Measurements from ENCODE around the gene ZNF268.

The ZNF268 gene

DNA sequence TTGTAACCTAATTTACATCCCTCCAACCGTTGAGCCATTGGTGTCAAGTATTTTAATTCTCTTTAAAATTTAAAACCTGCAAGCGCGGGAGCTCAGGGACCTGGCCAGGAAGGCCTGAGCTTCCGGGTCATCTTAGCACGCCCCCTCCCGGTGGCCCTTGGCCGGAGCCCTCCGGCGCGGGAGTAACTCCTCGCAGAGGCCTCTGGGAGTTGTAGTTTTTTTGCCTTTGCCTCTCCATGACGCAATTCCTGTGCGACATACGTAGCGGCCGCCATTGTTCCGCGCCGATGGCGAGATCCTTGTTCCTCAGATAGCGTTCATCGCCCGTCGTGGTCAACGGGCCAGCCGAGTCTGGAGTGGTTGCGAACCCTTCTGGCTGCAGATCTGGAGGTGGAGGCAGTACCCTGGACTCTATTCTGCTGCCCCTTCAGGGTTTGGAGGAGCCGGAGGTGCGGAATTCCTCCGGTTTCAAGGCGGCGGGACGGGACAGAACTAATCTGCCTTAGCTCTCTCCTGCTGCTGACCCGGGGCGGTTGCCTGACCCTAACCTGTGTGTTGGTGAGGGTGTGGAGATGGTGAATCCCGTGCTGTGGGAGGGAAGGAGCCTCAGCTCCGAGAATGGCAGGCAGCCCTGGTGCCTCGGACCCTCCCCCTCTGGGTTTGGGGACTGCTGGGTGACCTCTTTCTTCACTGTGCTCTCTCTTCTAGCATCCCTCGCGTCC lies at the start of gene ZNF268:
Gene ZNF268 (plus strand): TSS at position 258 of the 722 bp plus-strand sequence. CDS start 503 bp downstream, outside the sequence.
- H3K4me3 Mint-ChIP-seq = peak within 1 kb of the TSS; percentile 97
- peaks cover 22% of the 10 kb centered on the region for H3K4me1 Mint-ChIP-seq
- peaks cover 3% of the 10 kb centered on the region for H3K27me3 Mint-ChIP-seq
- peak; percentile 95 for DNase-seq
- H3K36me3 Mint-ChIP-seq = peaks cover 58% of the 10 kb centered on the region
- CTCF ChIA-PET = interaction anchor here (0.7 to 1.4 kb wide), 5 partner anchors 87 to 227 kb away, joined by 3 to 6 read pairs (median 3); partner anchors contain the start of gene ZNF140
- peaks cover 52% of the 10 kb centered on the region for H3K9me3 Mint-ChIP-seq
- peak within 1 kb of the TSS; percentile 90 for H3K27ac Mint-ChIP-seq

DNA sequence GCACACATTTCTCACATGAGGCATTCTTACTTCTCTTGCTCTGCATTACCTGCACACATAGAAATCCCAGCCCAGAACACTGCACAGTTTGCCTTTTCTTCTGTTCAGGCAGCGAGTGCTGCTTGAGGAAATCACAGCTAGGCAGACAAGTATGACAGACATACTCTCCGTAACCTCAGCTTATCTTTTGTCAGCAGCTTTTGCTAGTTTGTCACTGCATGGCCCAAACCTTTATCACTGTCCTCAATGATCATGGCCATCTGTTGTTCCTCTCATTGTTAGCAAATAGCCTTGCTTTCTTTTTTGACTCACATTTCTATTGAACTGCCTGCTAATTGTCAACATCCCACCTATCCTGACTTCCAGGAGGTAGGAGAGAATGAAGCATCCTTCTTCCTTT lies 45.5 kb upstream of the ZNF268 start:
- peaks cover 64% of the 10 kb centered on the region for H3K9me3 Mint-ChIP-seq
- H3K36me3 Mint-ChIP-seq = peaks cover 69% of the 10 kb centered on the region
- DNase-seq = no peak
- no peak overlapping the region for H3K27ac Mint-ChIP-seq
- peaks cover 10% of the 10 kb centered on the region for H3K4me1 Mint-ChIP-seq
- H3K27me3 Mint-ChIP-seq = no peaks in the 10 kb centered on the region
- H3K4me3 Mint-ChIP-seq = no peak overlapping the region
- CTCF ChIA-PET = no interaction called here

DNA sequence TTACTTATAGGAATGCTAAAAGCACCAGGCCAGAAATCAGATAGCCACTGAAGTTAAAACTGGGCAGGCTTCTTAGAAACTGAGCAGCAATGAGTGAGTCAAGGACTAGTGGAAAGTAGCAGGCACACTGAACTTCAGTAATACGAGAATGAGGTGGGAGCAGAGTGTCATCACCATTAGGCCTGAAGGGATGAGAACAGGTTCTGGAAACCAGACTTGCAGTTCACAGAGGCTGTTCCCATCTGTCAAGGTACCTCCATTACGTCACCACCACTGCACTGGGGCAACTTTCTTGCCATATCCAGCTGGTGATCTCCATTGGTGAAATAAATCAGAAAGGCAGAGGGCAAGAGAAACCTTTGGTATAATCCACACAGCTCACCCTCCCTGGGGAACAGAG lies 35.3 kb upstream of the ZNF268 start:
- Mint-ChIP-seq H3K27ac (no peak overlapping the region), H3K36me3 (peaks cover 64% of the 10 kb centered on the region), H3K27me3 (no peaks in the 10 kb centered on the region), H3K4me3 (no peak overlapping the region), H3K9me3 (peaks cover 51% of the 10 kb centered on the region), H3K4me1 (no peaks in the 10 kb centered on the region)
- CTCF ChIA-PET = no interaction called here
- no peak for DNase-seq

DNA sequence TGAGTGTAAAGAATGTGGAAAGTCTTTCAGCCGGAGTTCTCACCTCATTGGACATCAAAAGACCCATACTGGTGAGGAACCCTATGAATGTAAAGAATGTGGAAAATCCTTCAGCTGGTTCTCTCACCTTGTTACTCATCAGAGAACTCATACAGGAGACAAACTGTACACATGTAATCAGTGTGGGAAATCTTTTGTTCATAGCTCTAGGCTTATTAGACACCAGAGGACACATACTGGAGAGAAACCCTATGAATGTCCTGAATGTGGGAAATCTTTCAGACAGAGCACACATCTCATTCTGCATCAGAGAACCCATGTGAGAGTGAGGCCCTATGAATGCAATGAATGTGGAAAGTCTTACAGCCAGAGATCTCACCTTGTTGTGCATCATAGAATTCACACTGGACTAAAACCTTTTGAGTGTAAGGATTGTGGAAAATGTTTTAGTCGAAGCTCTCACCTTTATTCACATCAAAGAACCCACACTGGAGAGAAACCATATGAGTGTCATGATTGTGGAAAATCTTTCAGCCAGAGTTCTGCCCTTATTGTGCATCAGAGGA lies 25.1 kb upstream of the ZNF268 start:
- Mint-ChIP-seq H3K4me3 (no peak overlapping the region), H3K36me3 (peaks cover 61% of the 10 kb centered on the region), H3K27ac (no peak overlapping the region), H3K27me3 (no peaks in the 10 kb centered on the region), H3K9me3 (peaks cover 82% of the 10 kb centered on the region), H3K4me1 (no peaks in the 10 kb centered on the region)
- DNase-seq = no peak
- CTCF ChIA-PET = no interaction called here

DNA sequence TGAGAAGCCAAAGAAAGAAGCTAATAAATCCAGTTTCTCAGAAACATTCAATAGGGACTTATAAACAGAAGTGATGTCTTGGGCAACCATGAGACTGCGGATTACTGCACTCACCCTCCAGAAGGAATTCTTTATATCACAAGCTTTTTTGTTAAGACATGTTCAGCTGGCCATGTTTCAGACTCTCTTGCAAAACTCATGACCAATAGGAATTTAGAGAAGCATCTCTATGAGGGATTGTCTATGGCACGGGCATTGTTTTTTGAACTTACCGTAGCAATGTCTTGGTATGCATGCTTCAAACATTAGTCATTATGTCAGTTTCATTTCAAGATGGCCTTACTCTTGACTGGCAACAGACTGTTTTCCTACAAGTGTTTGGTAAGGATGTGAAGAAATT lies 15.5 kb upstream of the ZNF268 start:
- H3K27me3 Mint-ChIP-seq = no peaks in the 10 kb centered on the region
- H3K4me3 Mint-ChIP-seq = no peak overlapping the region
- no peaks in the 10 kb centered on the region for H3K4me1 Mint-ChIP-seq
- H3K9me3 Mint-ChIP-seq = peaks cover 49% of the 10 kb centered on the region
- no peak overlapping the region for H3K27ac Mint-ChIP-seq
- no peak for DNase-seq
- no peaks in the 10 kb centered on the region for H3K36me3 Mint-ChIP-seq
- CTCF ChIA-PET = no interaction called here

DNA sequence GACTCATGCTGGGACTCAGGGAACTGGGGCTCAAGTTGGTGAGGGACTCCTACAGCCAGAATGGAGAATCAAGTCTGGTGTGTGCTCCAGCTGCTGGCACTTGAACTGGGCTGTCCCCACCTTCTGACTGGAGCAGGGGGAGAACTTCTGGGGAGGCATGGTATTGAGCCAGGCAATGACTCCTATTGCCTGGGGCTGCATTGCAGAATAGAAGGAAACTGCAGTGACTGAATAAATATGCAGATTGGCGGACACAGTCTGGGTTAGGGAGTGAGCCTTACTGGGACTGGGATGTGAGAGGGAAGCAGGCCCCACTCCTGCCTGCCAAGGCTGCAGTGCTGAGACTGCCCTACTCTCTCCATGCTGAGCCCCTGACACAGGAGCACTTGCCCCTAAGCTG lies 8.8 kb upstream of the ZNF268 start:
- Mint-ChIP-seq H3K4me3 (no peak overlapping the region), H3K9me3 (peaks cover 64% of the 10 kb centered on the region), H3K4me1 (no peaks in the 10 kb centered on the region), H3K36me3 (no peaks in the 10 kb centered on the region), H3K27ac (no peak overlapping the region), H3K27me3 (no peaks in the 10 kb centered on the region)
- no peak for DNase-seq
- CTCF ChIA-PET = no interaction called here

- Mint-ChIP-seq H3K4me3 (no peak overlapping the region), H3K27ac (no peak overlapping the region), H3K9me3 (peaks cover 62% of the 10 kb centered on the region), H3K4me1 (no peaks in the 10 kb centered on the region), H3K36me3 (peaks cover 4% of the 10 kb centered on the region), H3K27me3 (no peaks in the 10 kb centered on the region)
- no peak for DNase-seq
- CTCF ChIA-PET = no interaction called here
Observed at GRCh38 chr12:133174901-133175300, 6.4 kb upstream of the ZNF268 start.

GRCh38 chr12:133180669-133181068 lies 626 bp upstream of the ZNF268 start:
- peak overlapping the region; percentile 14 for H3K4me3 Mint-ChIP-seq
- DNase-seq = no peak
- H3K9me3 Mint-ChIP-seq = peaks cover 53% of the 10 kb centered on the region
- peaks cover 22% of the 10 kb centered on the region for H3K4me1 Mint-ChIP-seq
- CTCF ChIA-PET = interaction anchor here (0.7 to 1.4 kb wide), 4 partner anchors 100 to 226 kb away, joined by 3 to 6 read pairs (median 3); partner anchors contain the start of gene ZNF140
- H3K27me3 Mint-ChIP-seq = peaks cover 3% of the 10 kb centered on the region
- peaks cover 52% of the 10 kb centered on the region for H3K36me3 Mint-ChIP-seq
- peak overlapping the region; percentile 20 for H3K27ac Mint-ChIP-seq

- no peaks in the 10 kb centered on the region for H3K4me1 Mint-ChIP-seq
- H3K4me3 Mint-ChIP-seq = no peak overlapping the region
- peaks cover 77% of the 10 kb centered on the region for H3K9me3 Mint-ChIP-seq
- peaks cover 98% of the 10 kb centered on the region for H3K36me3 Mint-ChIP-seq
- no peak overlapping the region for H3K27ac Mint-ChIP-seq
- no peak for DNase-seq
- CTCF ChIA-PET = no interaction called here
- no peaks in the 10 kb centered on the region for H3K27me3 Mint-ChIP-seq
Observed at GRCh38 chr12:133190176-133190575, 8.9 kb downstream of the ZNF268 start.

GRCh38 chr12:133192847-133193246 lies 11.6 kb downstream of the ZNF268 start:
- Mint-ChIP-seq H3K27ac (no peak overlapping the region), H3K9me3 (peaks cover 62% of the 10 kb centered on the region), H3K36me3 (peaks cover 86% of the 10 kb centered on the region), H3K27me3 (no peaks in the 10 kb centered on the region), H3K4me1 (no peaks in the 10 kb centered on the region), H3K4me3 (no peak overlapping the region)
- CTCF ChIA-PET = no interaction called here
- DNase-seq = no peak

- Mint-ChIP-seq H3K27me3 (no peaks in the 10 kb centered on the region), H3K4me1 (no peaks in the 10 kb centered on the region), H3K4me3 (no peak overlapping the region), H3K27ac (peak overlapping the region; percentile 11), H3K36me3 (peaks cover 65% of the 10 kb centered on the region), H3K9me3 (peaks cover 69% of the 10 kb centered on the region)
- no peak for DNase-seq
- CTCF ChIA-PET = interaction anchor here (0.8 kb wide), 1 partner anchor 246 kb away, joined by 3 read pairs; the partner anchor contains the start of gene ZNF605
Observed at GRCh38 chr12:133201888-133202287, 20.6 kb downstream of the ZNF268 start.

- Mint-ChIP-seq H3K36me3 (peaks cover 62% of the 10 kb centered on the region), H3K27ac (peak overlapping the region; percentile 14), H3K9me3 (peaks cover 73% of the 10 kb centered on the region), H3K4me1 (no peaks in the 10 kb centered on the region), H3K27me3 (no peaks in the 10 kb centered on the region), H3K4me3 (no peak overlapping the region)
- CTCF ChIA-PET = interaction anchor here (0.8 kb wide), 2 partner anchors 175 to 247 kb away, joined by 3 read pairs; partner anchors contain the start of gene ZNF605
- DNase-seq = no peak
Observed at GRCh38 chr12:133202493-133203343, 21.4 kb downstream of the ZNF268 start.

DNA sequence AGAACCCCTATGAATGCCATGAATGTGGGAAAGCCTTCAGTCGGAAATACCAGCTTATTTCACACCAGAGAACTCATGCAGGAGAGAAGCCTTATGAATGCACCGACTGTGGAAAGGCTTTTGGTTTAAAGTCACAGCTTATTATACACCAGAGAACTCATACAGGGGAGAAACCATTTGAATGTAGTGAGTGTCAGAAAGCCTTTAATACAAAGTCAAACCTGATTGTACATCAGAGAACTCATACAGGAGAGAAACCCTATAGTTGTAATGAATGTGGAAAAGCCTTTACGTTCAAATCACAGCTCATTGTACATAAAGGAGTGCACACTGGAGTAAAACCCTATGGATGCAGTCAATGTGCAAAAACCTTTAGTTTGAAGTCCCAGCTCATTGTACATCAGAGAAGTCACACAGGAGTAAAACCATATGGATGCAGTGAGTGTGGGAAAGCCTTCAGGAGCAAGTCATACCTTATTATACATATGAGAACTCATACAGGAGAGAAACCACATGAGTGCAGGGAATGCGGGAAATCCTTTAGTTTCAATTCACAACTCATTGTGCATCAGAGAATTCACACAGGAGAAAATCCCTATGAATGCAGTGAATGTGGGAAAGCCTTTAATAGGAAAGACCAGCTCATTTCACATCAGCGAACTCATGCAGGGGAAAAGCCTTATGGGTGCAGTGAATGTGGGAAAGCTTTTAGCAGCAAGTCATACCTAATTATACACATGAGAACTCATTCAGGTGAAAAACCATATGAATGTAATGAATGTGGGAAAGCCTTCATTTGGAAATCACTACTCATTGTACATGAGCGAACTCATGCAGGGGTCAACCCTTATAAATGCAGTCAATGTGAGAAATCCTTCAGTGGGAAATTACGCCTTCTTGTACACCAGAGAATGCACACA lies 22.3 kb downstream of the ZNF268 start:
- no peaks in the 10 kb centered on the region for H3K4me1 Mint-ChIP-seq
- no peak overlapping the region for H3K4me3 Mint-ChIP-seq
- H3K27ac Mint-ChIP-seq = peak overlapping the region; percentile 52
- peaks cover 64% of the 10 kb centered on the region for H3K36me3 Mint-ChIP-seq
- CTCF ChIA-PET = interaction anchor here (0.8 kb wide), 1 partner anchor 176 kb away, joined by 3 read pairs; no protein-coding TSS in a partner anchor
- peaks cover 82% of the 10 kb centered on the region for H3K9me3 Mint-ChIP-seq
- H3K27me3 Mint-ChIP-seq = no peaks in the 10 kb centered on the region
- no peak for DNase-seq

Measured in activated naive CD4-positive, alpha-beta T cell treated with anti-CD3 and anti-CD28 coated beads, Interleukin-2, amount 10 ng/mL, durations not matched to agents 7 days and 5 days (primary cell).